NCI-H2171 treated with DMSO at 0.1 percent for 48 hours (cell line): ENCODE measurements around the gene JAG1.
"Not testable (repeated sequence)": the region's sequence is repeated elsewhere in the genome, so short reads cannot be mapped to it uniquely, and the experiment has no call there.

Experiments
- DNase-seq: peaks from one replicate; lab custom pipeline; 2025; lab: John Stamatoyannopoulos, UW

JAG1 gene

DNA sequence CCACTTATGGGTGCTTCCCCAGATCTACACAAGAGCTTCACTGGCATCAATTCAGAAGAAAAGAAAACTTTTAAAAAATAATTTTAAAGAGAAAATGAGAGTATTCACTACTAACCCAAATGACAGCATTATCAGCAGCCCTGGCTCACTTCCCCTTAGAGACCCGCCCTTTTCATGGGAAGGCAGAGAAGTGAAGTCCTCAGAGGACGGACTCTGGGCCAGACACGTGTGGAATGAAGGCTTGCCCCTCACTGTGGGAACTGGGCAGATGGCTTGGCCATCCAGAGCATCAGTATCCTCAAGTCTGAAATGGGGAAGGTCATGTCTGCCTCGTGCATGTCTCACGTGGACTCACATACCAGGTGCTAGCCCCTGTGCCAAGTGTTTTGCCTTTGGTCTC is 63.5 kb downstream of the JAG1 start:
- DNase-seq, result no peak

DNA sequence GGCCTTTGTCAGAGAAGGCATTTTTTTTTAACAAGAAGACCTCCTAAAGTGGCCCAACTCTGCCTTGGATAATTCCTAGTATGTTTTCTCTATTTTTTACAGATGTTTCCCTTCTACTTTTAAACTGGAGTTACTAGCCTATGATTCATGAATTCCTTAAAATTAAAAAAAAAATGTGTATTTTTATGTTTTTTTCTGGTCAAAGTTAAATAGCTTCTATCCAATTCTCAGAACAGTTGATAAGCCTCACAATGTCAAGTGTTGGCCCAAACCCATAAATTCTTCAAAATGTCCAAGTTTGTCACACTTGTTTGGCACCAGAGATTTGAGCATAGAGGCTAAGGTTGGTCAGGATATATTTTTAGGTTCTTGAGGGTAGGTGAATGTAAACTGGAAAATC is 64.0 kb downstream of the JAG1 start:
- DNase-seq, result no peak

DNA sequence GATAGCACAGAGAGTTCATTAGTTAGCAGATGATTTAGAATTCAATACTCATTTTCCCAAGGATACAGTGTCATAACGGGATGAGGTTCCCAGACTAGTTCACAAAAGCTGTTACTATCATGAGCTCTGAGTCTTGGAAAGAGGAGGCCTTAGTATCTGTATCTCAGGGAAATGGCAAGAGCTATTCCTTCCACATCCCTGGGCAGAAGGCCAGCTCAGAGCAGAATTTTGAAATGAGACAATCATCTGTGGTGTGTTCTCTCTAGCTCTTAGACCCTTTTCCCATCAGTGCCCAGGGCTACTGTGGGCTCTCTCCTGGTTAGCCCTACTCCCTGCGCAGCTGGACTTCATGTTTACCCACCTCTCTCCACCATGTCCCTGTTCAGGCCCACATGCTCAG is 64.5 kb downstream of the JAG1 start:
- no peak for DNase-seq

DNA sequence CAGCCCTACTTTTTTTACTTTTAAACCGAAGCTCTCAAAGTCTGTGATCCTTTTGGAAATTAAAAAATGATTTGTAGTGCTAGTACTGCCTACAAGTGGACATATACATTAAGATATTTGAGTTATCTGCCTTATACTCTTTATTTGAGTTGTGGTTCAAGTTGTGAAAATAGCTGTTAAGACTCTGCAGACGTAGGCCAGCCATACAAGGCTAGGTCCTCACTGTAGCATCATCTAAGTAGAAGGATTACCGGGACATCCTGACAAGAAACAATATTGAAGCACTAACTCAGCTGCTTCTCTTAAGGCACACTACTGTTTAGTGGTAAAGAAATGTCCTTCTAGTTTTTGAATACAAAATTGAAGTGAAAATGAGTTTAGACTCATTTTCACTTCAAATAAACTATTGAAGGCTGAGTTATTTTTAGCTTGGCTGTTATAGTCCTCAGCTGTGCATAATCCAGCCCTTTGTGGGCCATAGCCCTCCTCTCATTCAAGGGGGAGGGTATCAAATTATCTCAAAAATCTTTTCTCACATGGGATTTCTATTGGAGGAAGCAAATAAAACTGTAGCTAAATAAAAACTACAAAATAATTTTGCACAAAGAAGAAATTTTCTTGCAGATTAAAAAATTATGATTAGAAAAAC is 68.1 kb downstream of the JAG1 start:
- DNase-seq, result no peak

DNA sequence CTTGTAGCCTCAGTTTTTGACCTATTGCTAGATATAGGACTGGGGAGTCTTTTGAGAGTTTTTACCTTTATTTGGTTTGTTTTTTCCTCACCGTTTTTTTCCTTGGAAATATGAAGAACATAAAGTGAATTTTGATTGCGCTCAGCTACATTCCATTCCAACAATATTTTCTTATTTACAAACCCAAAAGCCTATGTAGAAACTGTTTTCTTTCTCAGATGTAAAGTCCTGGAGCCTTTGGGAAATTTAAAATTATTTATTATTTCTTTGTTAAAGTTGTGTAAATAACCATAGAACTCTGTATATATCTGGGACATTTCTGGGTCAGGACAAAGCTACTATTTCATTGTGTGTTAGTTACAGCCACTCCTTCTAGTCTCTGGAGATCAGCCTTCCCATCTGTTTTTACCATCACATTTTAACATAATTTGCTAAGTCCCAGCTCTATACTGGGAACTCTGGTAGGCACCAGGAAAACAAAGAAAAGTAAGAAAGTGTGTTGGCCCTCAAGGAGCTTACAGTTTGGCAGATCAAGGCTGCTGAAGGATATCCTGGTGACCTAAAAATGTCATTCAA is 68.8 kb downstream of the JAG1 start:
- DNase-seq, result no peak

DNA sequence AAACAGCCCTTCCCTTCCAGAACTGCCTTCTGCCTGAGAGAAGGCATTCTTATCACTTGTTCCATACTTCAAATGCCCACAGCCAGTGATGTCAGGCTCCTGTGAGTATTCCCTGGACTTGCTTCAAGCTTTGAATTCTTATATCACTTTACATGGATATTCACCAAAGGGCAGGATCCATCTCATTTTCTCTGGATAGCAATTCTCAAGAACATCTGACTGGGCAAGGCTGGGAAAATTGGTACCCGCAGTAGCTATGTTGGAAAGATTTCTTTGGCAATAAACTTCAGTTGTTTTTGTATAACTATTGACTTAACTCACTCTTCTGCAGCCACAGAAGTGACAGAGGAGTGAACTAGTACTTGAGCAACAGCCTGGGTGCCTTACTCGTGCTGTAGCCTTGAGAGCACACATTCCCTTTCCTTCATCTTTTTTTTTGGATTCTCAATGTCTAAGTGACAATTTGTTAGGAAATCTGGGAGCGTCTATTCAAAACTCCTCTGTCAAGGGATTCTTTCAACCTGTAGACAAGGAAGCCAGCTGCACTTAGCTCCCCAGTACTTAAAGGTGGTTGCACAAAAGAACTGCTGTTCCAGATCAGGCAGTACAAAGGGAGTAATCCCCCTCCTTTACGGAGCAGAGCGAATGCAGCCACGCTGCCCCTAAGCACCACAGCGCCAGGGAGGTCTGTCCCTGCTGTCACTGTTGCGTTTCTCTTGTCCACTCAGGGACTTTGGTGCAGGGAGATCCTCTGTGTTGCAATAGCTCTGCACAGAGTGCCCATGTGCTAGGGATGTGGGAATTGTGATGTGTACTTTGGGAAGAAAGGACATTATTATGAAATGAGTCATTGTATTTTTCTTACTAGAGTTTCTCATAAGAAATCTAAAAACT is 69.6 kb downstream of the JAG1 start:
- no peak for DNase-seq

DNA sequence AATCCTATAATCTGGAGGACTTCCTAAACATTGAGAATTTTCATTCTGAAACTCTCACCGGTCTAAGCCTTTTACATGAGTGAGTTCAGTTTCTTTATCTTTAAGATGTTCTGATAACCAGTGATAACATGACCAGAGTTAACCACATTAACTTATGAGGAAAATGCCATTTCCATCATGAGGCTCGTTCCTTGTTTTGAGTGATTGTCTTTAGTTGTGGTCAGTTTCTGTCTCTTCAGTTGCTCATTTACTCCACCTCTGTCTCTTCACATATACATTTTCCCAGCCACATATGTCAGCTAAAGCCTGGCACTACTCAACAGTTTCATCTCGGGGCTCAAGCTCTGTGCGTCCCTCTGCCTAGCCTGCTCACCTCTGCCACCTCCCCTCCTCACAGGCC is 70.4 kb downstream of the JAG1 start:
- no peak for DNase-seq

DNA sequence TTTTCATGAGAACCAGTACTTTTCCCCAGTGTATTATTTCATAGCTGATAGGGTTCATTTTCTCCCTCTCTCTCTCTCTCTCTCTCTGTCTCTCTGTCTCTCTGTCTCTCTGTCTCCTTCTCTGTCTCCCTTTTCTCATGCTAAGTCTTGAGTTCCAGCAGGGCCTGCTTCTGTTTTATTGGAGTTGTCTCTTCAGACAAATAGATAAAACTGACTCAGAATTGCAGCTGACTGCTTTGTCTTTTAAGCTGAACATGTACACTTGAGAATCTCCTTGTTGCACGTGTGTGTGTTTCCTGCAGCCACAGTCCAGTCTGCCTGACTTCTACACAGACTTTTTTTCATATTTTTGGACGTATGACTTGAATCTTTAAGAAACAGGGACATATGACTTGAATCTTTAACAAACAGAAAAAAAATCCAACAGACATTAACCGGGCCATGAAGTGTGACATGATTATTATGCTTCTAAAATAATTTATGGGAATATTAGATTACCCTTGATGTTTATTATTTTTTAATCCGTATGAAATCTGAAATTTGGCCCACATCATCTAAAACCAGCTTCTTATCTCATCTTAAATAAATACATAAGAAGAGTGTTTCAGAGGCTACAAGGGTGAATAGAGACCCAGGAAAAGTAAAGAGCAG is 71.5 kb downstream of the JAG1 start:
- no peak for DNase-seq

DNA sequence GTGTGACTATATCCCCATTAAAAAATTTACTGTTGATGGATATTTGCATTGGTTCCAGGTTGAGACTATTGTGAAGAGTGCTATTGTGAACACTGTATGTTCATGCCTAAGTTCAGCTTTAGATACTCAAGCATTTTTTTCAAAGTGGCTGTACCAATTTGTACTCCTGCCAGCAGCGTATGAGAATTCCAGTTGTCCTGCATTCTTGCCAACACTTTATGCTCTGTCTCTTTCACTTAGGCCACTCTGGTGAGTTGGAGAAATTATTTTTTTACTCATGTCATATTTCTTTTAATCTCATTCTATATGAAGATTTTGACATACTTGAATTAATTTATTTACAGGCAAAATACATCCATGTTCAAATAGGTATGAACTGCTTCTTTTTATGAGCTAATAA is 76.2 kb downstream of the JAG1 start:
- DNase-seq, result no peak

DNA sequence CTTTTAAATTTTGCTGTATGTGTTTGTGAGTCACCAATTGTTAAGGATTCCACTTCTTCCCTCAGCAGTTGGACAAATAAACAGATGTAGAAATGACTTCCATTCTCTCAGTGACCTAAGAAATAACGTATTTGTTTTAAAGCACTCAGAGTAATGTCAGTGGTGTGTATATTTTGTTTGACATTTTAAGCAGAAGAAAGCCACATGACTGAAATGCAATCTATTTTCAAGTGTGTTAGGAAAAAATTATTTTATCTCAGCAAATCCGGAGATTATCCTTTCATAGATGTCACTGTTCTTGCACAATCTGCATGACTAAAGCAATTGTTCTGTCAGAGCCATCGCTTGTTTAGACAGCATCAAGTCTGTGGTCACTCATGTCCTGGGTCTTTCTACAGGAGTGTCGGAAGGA is 77.1 kb downstream of the JAG1 start:
- DNase-seq, result no peak

DNA sequence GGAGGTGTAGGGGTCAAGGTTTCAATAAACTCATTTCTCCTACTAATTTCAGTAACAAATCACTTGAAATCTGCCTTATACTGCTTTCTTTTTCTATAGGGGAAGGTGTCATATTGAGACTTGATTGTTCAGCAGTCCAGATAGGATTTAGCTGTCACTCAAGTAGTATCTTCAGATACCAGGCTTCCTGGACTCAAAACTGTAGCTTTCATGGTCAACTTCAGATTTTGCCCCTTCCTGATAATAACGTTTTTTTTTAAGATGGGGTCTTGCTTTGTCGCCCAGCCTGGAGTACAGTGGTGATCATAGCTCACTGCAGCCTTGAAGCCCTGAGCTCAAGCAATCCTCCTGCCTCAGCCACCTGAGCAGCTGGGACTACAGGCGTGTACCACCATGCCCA is 77.8 kb downstream of the JAG1 start:
- no peak for DNase-seq

DNA sequence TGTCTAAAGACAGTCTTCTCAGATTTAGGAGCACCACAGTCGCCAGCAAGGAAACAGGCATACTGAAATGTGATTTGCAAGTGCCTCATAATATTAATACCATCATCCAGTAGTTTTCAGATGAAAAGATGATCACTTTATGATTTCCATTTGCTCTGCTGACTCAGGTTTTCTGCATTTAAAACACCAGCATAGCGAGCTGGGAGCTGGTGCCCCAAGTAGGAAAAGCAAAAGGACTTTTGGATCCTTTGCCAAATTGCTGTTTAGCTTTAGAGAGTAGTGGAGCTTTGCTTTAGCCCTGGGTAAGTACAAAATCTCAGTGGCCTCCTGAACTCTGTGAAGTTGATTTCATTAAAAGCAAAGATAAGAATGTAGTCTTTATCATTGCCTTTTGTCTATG is 78.5 kb downstream of the JAG1 start:
- no peak for DNase-seq

DNA sequence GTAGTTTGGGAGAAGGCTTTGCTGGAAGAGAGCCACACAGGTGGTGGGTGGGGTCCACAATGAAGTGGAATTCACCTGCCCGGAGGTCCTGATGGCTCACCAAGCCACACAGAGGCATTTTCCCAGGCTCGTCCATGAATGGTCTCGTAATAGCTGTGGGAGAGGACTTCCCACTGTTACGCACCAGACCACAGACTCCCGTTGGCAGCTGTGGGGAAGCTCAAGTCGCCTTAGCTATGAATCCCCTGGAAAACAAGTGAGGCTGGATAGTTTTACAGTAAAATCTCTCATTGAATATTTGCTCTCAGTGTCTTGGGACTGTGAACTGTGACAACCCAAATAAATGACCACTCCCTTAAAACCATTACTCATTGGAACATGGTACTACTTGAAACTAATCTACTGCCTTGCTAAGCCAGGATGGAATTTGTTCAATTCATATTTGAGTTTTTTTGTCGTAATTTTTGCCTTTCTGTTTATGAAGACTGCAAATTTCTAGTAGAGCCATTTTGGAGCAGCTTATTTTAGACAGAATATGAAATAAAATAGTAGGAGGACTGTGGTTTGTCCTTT is 79.4 kb downstream of the JAG1 start:
- DNase-seq, result no peak

DNA sequence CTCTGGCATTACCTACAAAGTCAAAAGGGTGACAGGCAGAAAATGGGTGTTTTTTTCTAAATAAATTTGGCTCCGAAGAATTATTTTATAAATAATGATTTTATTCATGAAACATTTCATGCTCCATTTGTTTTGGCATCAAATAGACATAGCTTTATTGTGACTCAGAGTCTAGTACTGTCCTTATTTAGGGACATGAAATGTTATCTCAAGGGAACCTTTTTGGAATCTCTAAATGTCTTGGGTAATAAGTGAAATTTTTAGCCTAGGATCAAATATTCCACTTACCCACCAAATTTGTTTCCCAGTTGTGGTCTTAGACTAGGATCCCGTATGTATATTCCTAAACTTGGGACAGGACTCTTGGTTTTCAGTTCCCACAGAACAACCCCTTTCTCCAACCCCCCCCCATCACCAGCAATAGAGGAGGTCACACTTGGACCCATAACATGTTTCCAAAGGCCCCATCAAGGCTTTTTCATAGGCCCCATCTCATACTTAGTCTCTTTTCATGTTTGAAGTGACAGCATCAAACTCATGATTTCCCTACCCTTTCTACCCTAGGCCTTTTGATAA is 81.8 kb downstream of the JAG1 start:
- no peak for DNase-seq

DNA sequence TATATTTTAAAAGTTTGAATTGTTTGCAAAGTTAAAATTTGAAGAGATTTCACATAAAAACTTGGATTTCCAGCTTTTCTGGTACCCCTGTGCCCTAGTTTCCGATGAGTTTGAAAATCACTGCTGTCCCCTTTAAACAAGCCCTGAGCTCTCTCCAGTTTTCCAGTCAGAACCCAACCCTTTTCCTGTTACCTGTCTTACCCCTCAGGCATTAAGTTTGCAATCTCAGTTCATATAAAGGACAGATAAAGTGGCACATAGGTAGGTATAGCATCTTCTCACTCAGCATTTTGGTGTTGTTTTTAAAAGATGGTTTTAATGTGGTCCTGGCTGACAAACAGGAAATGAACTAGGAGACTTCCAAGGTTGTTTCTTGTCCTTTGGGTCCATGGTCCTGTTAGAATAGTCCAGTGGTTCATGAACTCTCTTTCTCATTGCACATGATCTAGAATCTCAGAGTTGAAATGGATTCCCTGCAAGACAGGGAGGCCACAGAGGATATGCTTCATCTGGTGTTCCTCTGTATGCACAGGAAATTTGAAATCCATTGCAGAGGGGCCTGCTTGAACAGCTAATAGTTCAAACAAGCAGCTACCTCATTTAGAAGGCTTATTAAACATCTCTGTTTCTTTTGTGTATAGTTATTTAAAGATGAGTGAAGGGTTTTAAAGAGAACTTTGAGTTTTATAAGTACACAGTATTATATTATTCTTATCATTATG is 82.7 kb downstream of the JAG1 start:
- no peak for DNase-seq

DNA sequence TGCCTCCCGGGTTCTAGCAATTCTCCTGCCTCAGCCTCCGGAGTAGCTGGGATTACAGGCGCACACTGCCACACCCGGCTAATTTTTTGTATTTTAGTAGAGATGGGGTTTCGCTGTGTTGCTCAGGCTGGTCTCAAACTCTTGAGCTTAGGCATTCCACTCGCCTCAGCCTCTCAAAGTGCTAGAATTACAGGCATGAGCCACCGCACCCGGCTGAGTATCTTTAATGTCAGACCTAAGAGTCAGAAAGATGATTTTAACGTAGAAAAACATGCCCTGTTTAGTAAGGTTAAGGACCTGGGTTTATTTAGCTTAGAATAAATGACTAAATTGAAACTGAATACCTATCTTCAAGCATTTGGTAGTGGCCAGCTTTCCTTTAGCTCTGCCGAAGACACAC is 83.4 kb downstream of the JAG1 start:
- not testable (repeated sequence) for DNase-seq
